Bronchial epithelial cell (primary cell): ENCODE measurements around the gene GATAD2A. TPM values are rescaled to one million over a fixed set of nuclear protein-coding genes. Genes with fewer than 3 reads are reported as not detected.
A peak's percentile ranks its signal among the peaks of the same experiment; 100 is the strongest.
"Not testable (repeated sequence)": the region's sequence is repeated elsewhere in the genome, so short reads cannot be mapped to it uniquely, and the experiment has no call there.

Source experiments
- DNase-seq: peaks from one replicate; pipeline ENCODE4 v3.0.0-alpha.2; 2010; ENCODE audit warnings: low read depth
- FAIRE-seq: peaks from 2 replicates; lab custom pipeline; 2011; peaks lifted over from hg19 to GRCh38; lab: Jason Lieb, UNC
- H3K27me3 ChIP-seq: 2 replicates; pipeline ENCODE4 v1.5.1; 2011; ENCODE audit warnings: low read length; ENCODE audit not compliant: control insufficient read depth, insufficient read depth
- H3K36me3 ChIP-seq: 2 replicates; pipeline ENCODE4 v1.5.1; 2011; ENCODE audit warnings: low read length; ENCODE audit not compliant: control insufficient read depth, insufficient read depth
- H3K4me3 ChIP-seq: 2 replicates; pipeline ENCODE4 v1.5.1; 2011; ENCODE audit warnings: mild to moderate bottlenecking, low read depth, low read length, control low read depth
- CTCF ChIP-seq: IDR thresholded peaks from 2 replicates; pipeline ENCODE4 v1.5.1; 2011; ENCODE audit warnings: mild to moderate bottlenecking, moderate library complexity, low read length, control low read depth, inconsistent platforms; ENCODE audit not compliant: insufficient read depth, severe bottlenecking
- total RNA-seq: library from RNA; depleted of rRNA; stranded (reverse); fragments of >200 nt; gene quantifications from 2 replicates; pipeline ENCODE4 v1.2.1, GENCODE V29; 2014

The GATAD2A gene
- total RNA-seq, 1 donor from 2014 or later = 48.4 TPM

GRCh38 chr19:19366434-19367396 lies 38.8 kb upstream of the GATAD2A start:
- peak; percentile 68 for DNase-seq
- Histone ChIP-seq H3K36me3 (no peaks in the 10 kb centered on the region), H3K4me3 (no peak overlapping the region), H3K27me3 (no peaks in the 10 kb centered on the region)
- TF ChIP-seq CTCF = peak; percentile 96
- peak; percentile 7 for FAIRE-seq

- DNase-seq = no peak
- H3K36me3 ChIP-seq = no peaks in the 10 kb centered on the region
- TF ChIP-seq CTCF = no peak
- no peaks in the 10 kb centered on the region for H3K27me3 ChIP-seq
- FAIRE-seq = no peak
- H3K4me3 ChIP-seq = no peak overlapping the region
Observed at GRCh38 chr19:19368087-19368486, 37.4 kb upstream of the GATAD2A start.

- Histone ChIP-seq H3K4me3 (no peak overlapping the region), H3K27me3 (no peaks in the 10 kb centered on the region), H3K36me3 (no peaks in the 10 kb centered on the region)
- no peak for TF ChIP-seq CTCF
- DNase-seq = no peak
- FAIRE-seq = no peak
Observed at GRCh38 chr19:19371059-19371458, 34.4 kb upstream of the GATAD2A start.

- no peak for TF ChIP-seq CTCF
- DNase-seq (peak; percentile 55), FAIRE-seq (no peak)
- Histone ChIP-seq H3K36me3 (no peaks in the 10 kb centered on the region), H3K27me3 (no peaks in the 10 kb centered on the region), H3K4me3 (no peak overlapping the region)
Observed at GRCh38 chr19:19372656-19373416, 32.6 kb upstream of the GATAD2A start.

- no peak for TF ChIP-seq CTCF
- no peak for FAIRE-seq
- no peaks in the 10 kb centered on the region for H3K36me3 ChIP-seq
Observed at GRCh38 chr19:19379527-19379926, 25.9 kb upstream of the GATAD2A start.

GRCh38 chr19:19380316-19380715 lies 25.2 kb upstream of the GATAD2A start:
- not testable (repeated sequence) for H3K4me3 ChIP-seq, H3K27me3 ChIP-seq, FAIRE-seq, DNase-seq, H3K36me3 ChIP-seq

More at GRCh38 chr19:19379527-19379926, 25.9 kb upstream of the GATAD2A start:
- H3K4me3 ChIP-seq = no peak overlapping the region
- no peaks in the 10 kb centered on the region for H3K27me3 ChIP-seq
- DNase-seq = no peak
